ENCODE measurements around the gene SCN1A.

SCN1A gene

GRCh38 chr2:166134252-166135151 is 6.7 kb upstream of the SCN1A start:
- TF ChIP-seq EGR1 (IDR thresholded peaks at IDR 0.05) (no peak), ZBTB7A (IDR thresholded peaks at IDR 0.05; ENCODE audit: low read depth) (no peak), TEAD4 (IDR thresholded peaks at IDR 0.05) (no peak), NFIC (IDR thresholded peaks at IDR 0.05) (no peak), YY1 (IDR thresholded peaks at IDR 0.05; ENCODE audit: low read depth) (no peak), RAD21 (IDR thresholded peaks at IDR 0.05; ENCODE audit: low read depth) (no peak), USF1 (IDR thresholded peaks at IDR 0.05) (no peak), MAX (IDR thresholded peaks at IDR 0.05) (no peak), CREB1 (IDR thresholded peaks at IDR 0.05; ENCODE audit: low read depth) (no peak), EP300 (IDR thresholded peaks at IDR 0.05; ENCODE audit: borderline replicate concordance) (no peak), TAF1 (IDR thresholded peaks at IDR 0.05; ENCODE audit: low read depth) (no peak), FOXM1 (IDR thresholded peaks at IDR 0.05; ENCODE audit: borderline replicate concordance, low read depth) (no peak), CEBPB (IDR thresholded peaks at IDR 0.05) (no peak), REST (IDR thresholded peaks at IDR 0.05; ENCODE audit: low read depth) (no peak), TCF12 (IDR thresholded peaks at IDR 0.05; ENCODE audit: low read depth) (no peak)

- TF ChIP-seq CREB1 (IDR thresholded peaks at IDR 0.05; ENCODE audit: low read depth), result no peak
- no peak for TF ChIP-seq ZBTB7A (IDR thresholded peaks at IDR 0.05; ENCODE audit: low read depth)
- TF ChIP-seq CEBPB (IDR thresholded peaks at IDR 0.05), result no peak
These were observed 5.8 kb upstream of the SCN1A start for GRCh38 chr2:166133653-166134052.

- TF ChIP-seq CEBPB (IDR thresholded peaks at IDR 0.05), result no peak
- TF ChIP-seq TEAD4 (IDR thresholded peaks at IDR 0.05), result no peak
- TF ChIP-seq EP300 (IDR thresholded peaks at IDR 0.05; ENCODE audit: borderline replicate concordance), result no peak
- TF ChIP-seq TAF1 (IDR thresholded peaks at IDR 0.05; ENCODE audit: low read depth), result no peak
- no peak for TF ChIP-seq TCF12 (IDR thresholded peaks at IDR 0.05; ENCODE audit: low read depth)
- TF ChIP-seq USF1 (IDR thresholded peaks at IDR 0.05), result no peak
These were observed 311 bp upstream of the SCN1A start for GRCh38 chr2:166128156-166128505.

GRCh38 chr2:166126007-166126639 is 1.7 kb downstream of the SCN1A start:
- no peak for TF ChIP-seq REST (IDR thresholded peaks at IDR 0.05; ENCODE audit: low read depth)
- no peak for TF ChIP-seq EP300 (IDR thresholded peaks at IDR 0.05; ENCODE audit: borderline replicate concordance)
- TF ChIP-seq TAF1 (IDR thresholded peaks at IDR 0.05; ENCODE audit: low read depth), result no peak
- TF ChIP-seq NFIC (IDR thresholded peaks at IDR 0.05), result no peak
- no peak for TF ChIP-seq TCF12 (IDR thresholded peaks at IDR 0.05; ENCODE audit: low read depth)
- TF ChIP-seq TEAD4 (IDR thresholded peaks at IDR 0.05), result no peak

- TF ChIP-seq CREB1 (IDR thresholded peaks at IDR 0.05; ENCODE audit: low read depth), result no peak
- no peak for TF ChIP-seq MAX (IDR thresholded peaks at IDR 0.05)
- TF ChIP-seq EP300 (IDR thresholded peaks at IDR 0.05; ENCODE audit: borderline replicate concordance), result no peak
- TF ChIP-seq TCF12 (IDR thresholded peaks at IDR 0.05; ENCODE audit: low read depth), result no peak
These were observed 2.3 kb downstream of the SCN1A start for GRCh38 chr2:166125557-166125956.

- TF ChIP-seq RAD21 (IDR thresholded peaks at IDR 0.05; ENCODE audit: low read depth), result no peak
- TF ChIP-seq NFIC (IDR thresholded peaks at IDR 0.05), result no peak
- TF ChIP-seq ZBTB7A (IDR thresholded peaks at IDR 0.05; ENCODE audit: low read depth), result no peak
- TF ChIP-seq EP300 (IDR thresholded peaks at IDR 0.05; ENCODE audit: borderline replicate concordance), result no peak
- no peak for TF ChIP-seq MAX (IDR thresholded peaks at IDR 0.05)
- no peak for TF ChIP-seq TEAD4 (IDR thresholded peaks at IDR 0.05)
- TF ChIP-seq TAF1 (IDR thresholded peaks at IDR 0.05; ENCODE audit: low read depth), result no peak
- TF ChIP-seq CEBPB (IDR thresholded peaks at IDR 0.05), result no peak
- no peak for TF ChIP-seq YY1 (IDR thresholded peaks at IDR 0.05; ENCODE audit: low read depth)
- no peak for TF ChIP-seq REST (IDR thresholded peaks at IDR 0.05; ENCODE audit: low read depth)
These were observed 9.6 kb downstream of the SCN1A start for GRCh38 chr2:166118180-166118579.
